CD8-positive, alpha-beta memory T cell (primary cell): ENCODE measurements around the gene ARID1A. TPM values are rescaled to one million over a fixed set of nuclear protein-coding genes. Genes with fewer than 3 reads are reported as not detected.

Source experiments
- CTCF ChIA-PET: fragments of 350-600 bp; sonication (Branson Sonifier 250); formaldehyde crosslinking; loops from one replicate; lab custom pipeline; 2021; ENCODE audit warnings: antibody characterized with exemption; lab: Charles Lee
- POLR2A ChIA-PET: fragments of 350-600 bp; sonication (Branson Sonifier 250); formaldehyde crosslinking; loops from one replicate; lab custom pipeline; 2021; ENCODE audit warnings: antibody characterized with exemption; lab: Charles Lee
- DNase-seq, 5 donors: peaks; one replicate each; pipeline versions ENCODE4 v3.0.0 to v3.0.0-alpha.2; 2020 to 2022; ENCODE audit warnings: mixed read lengths in 1 of 5
- H3K27ac ChIP-seq: one replicate; pipeline ENCODE4 v1.7.0; 2013; ENCODE audit warnings: low read depth, mild to moderate bottlenecking, low read length, moderate library complexity
- H3K27me3 ChIP-seq: 2 replicates; pipeline ENCODE4 v1.7.0; 2013; ENCODE audit warnings: low read length, mild to moderate bottlenecking; ENCODE audit not compliant: insufficient read depth, poor library complexity, severe bottlenecking
- H3K36me3 ChIP-seq: 2 replicates; pipeline ENCODE4 v1.7.0; 2013; ENCODE audit warnings: mild to moderate bottlenecking, low read length, moderate library complexity; ENCODE audit not compliant: insufficient read depth
- H3K4me1 ChIP-seq: 2 replicates; pipeline ENCODE4 v1.7.0; 2013; ENCODE audit warnings: mild to moderate bottlenecking, low read length, moderate library complexity; ENCODE audit not compliant: insufficient read depth
- H3K4me3 ChIP-seq: 2 replicates; pipeline ENCODE4 v1.7.0; 2013; ENCODE audit warnings: mild to moderate bottlenecking, low read length
- H3K9me3 ChIP-seq: 2 replicates; pipeline ENCODE4 v1.7.0; 2013; ENCODE audit warnings: mild to moderate bottlenecking, low read length
- H3K27ac Mint-ChIP-seq, 8 donors: one replicate each; pipeline ENCODE4 v1.8.0; 2020 to 2021; ENCODE audit warnings: mixed read lengths in 8 of 8, mild to moderate bottlenecking in 6 of 8, inconsistent platforms in 3 of 8, moderate library complexity in 3 of 8
- H3K27me3 Mint-ChIP-seq, 2 donors: one replicate each; pipeline ENCODE4 v1.8.0; 2020 to 2021; ENCODE audit warnings: mixed read lengths in 2 of 2, mild to moderate bottlenecking in 1 of 2, moderate library complexity in 1 of 2
- H3K36me3 Mint-ChIP-seq, 3 donors: one replicate each; pipeline ENCODE4 v1.8.0; 2020 to 2021; ENCODE audit warnings: mixed read lengths in 3 of 3, inconsistent platforms in 1 of 3, mild to moderate bottlenecking in 1 of 3
- H3K4me1 Mint-ChIP-seq, 3 donors: one replicate each; pipeline ENCODE4 v1.8.0; 2020 to 2021; ENCODE audit warnings: mixed read lengths in 3 of 3, inconsistent platforms in 1 of 3, mild to moderate bottlenecking in 1 of 3
- H3K4me3 Mint-ChIP-seq, 7 donors: one replicate each; pipeline ENCODE4 v1.8.0; 2020 to 2021; ENCODE audit warnings: mixed read lengths in 7 of 7, mild to moderate bottlenecking in 6 of 7, moderate library complexity in 4 of 7, inconsistent platforms in 2 of 7
- H3K9me3 Mint-ChIP-seq, 5 donors: one replicate each; pipeline ENCODE4 v1.8.0; 2020 to 2022; ENCODE audit warnings: mixed read lengths in 5 of 5, mild to moderate bottlenecking in 3 of 5, moderate library complexity in 2 of 5, inconsistent platforms in 1 of 5
- polyA plus RNA-seq: library from polyadenylated mRNA; unstranded; fragments of 300-500 nt; fragmentation: Illumina TruSeq; gene quantifications from one replicate; pipeline ENCODE4 v1.2.3, GENCODE V29; 2021
- total RNA-seq, 2 experiments: library from RNA; stranded (reverse); gene quantifications; one replicate each; pipeline ENCODE4 v1.2.3, GENCODE V29; 2021

The ARID1A gene
- total and polyA plus RNA-seq, 3 experiments from 2014 or later, result 31.6 to 90.9 (median 88.4) TPM

DNA sequence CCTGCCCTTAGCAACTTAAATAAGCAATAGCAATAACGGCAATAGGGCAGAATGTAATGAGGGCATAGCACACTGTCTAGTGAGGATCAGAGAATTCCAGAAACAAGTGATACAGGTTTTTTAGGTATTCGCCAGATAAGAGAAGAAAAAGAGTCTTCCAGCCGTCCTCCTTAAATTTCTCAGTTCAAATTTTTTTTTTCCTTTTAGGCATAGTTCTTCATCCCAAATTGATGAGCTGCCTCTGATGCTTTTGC is 93.7 kb downstream of the ARID1A start:
- H3K27me3 Mint-ChIP-seq, result peaks cover 0 to 5% of the 10 kb centered on the region in 2 donors

DNA sequence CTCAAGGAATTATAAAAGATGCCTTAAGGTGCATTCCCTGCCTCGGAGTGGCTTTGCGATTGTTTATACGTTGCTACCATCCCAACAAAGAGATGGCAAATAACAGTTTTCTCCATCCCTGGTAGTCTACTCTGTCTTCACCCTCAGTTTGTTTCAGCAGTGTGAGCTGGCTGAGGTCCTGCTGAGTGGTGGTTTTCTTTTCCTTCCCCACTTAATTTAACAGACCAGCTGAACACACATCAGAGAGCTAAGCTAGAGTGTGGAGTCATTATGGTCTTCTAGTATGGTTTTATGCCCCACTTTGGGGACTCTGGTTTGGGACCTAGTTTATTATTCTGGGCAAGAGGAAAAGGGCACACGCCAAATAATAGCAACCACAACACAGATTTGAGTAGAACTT is 94.1 kb downstream of the ARID1A start:
- CTCF ChIA-PET, result interaction anchor here (0.9 to 6.2 kb wide), 22 partner anchors 11 to 289 kb away, joined by 3 to 203 read pairs (median 14); partner anchors contain the start of genes ARID1A and ZDHHC18
- H3K9me3 ChIP-seq, result no peaks in the 10 kb centered on the region
- Mint-ChIP-seq H3K27ac (peak overlapping the region; percentile 89 to 100 (median 96)), H3K36me3 (peaks cover 0 to 46% (median 11%) of the 10 kb centered on the region in 3 donors), H3K9me3 (peaks cover 0 to 2% (median 0%) of the 10 kb centered on the region in 5 donors), H3K27me3 (peaks cover 0 to 5% of the 10 kb centered on the region in 2 donors), H3K4me3 (peak overlapping the region; percentile 69 to 100 (median 99)), H3K4me1 (peaks cover 69 to 73% (median 72%) of the 10 kb centered on the region in 3 donors)
- H3K36me3 ChIP-seq, result peaks cover 10% of the 10 kb centered on the region
- no peak overlapping the region for H3K27ac ChIP-seq
- POLR2A ChIA-PET, result interaction anchor here (0.6 to 6.2 kb wide), 5 partner anchors 92 to 188 kb away, joined by 4 to 86 read pairs (median 22); partner anchors contain the start of gene ARID1A
- H3K4me3 ChIP-seq, result no peak overlapping the region
- no peak for DNase-seq
- no peaks in the 10 kb centered on the region for H3K27me3 ChIP-seq
- H3K4me1 ChIP-seq, result peaks cover 58% of the 10 kb centered on the region

More for the DNA sequence above, 93.7 kb downstream of the ARID1A start:
- H3K9me3 ChIP-seq, result no peaks in the 10 kb centered on the region
- peaks cover 6% of the 10 kb centered on the region for H3K36me3 ChIP-seq
- H3K27me3 ChIP-seq, result no peaks in the 10 kb centered on the region
- Mint-ChIP-seq H3K4me1 (peaks cover 73 to 77% (median 76%) of the 10 kb centered on the region in 3 donors), H3K36me3 (peaks cover 0 to 42% (median 10%) of the 10 kb centered on the region in 3 donors), H3K9me3 (peaks cover 0 to 2% (median 0%) of the 10 kb centered on the region in 5 donors), H3K27ac (peak overlapping the region; percentile 89 to 100 (median 96)), H3K4me3 (peak overlapping the region in 6 of 7 donors; percentile 90 to 100 (median 100))
- no peak for DNase-seq
- POLR2A ChIA-PET, result interaction anchor here (1.0 to 6.2 kb wide), 7 partner anchors 31 to 289 kb away, joined by 3 to 86 read pairs (median 7); partner anchors contain the start of gene ARID1A
- CTCF ChIA-PET, result interaction anchor here (1.0 to 6.2 kb wide), 27 partner anchors 11 to 289 kb away, joined by 3 to 203 read pairs (median 11); partner anchors contain the start of genes ARID1A and ZDHHC18
- no peak overlapping the region for H3K27ac ChIP-seq
- no peak overlapping the region for H3K4me3 ChIP-seq
- peaks cover 62% of the 10 kb centered on the region for H3K4me1 ChIP-seq

DNA sequence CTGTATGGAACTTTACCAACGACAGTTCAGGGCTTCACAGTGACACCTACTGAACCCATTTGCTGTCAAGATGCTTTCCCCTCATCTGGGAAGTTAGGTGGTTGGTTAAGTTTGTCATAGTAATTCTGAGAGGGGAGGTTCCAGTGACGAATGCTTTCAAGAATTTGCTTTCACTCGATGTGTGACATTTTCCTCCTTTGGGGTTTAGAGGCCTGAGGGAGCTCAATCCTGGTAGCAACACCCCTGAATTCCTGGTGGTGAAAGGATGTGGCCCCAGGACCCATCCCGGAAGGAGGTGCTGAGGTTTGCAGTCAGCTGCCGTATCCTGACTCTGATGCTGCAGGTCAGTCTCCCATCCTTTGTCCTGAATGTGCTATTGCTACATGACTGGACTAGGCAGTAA is 94.7 kb downstream of the ARID1A start:
- Histone ChIP-seq H3K9me3 (no peaks in the 10 kb centered on the region), H3K4me1 (peaks cover 51% of the 10 kb centered on the region), H3K27me3 (no peaks in the 10 kb centered on the region), H3K36me3 (peaks cover 13% of the 10 kb centered on the region), H3K4me3 (no peak overlapping the region), H3K27ac (peak overlapping the region; percentile 20)
- peak overlapping the region; percentile 89 to 100 (median 96) for H3K27ac Mint-ChIP-seq
- H3K27me3 Mint-ChIP-seq, result peaks cover 0 to 5% of the 10 kb centered on the region in 2 donors
- peak overlapping the region; percentile 2 to 100 (median 99) for H3K4me3 Mint-ChIP-seq
- no peak for DNase-seq
- peaks cover 0 to 50% (median 11%) of the 10 kb centered on the region in 3 donors for H3K36me3 Mint-ChIP-seq
- ChIA-PET POLR2A (interaction anchor here (0.6 to 6.2 kb wide), 4 partner anchors 93 to 188 kb away, joined by 4 to 86 read pairs (median 37); partner anchors contain the start of gene ARID1A), CTCF (interaction anchor here (0.9 to 6.2 kb wide), 15 partner anchors 10 to 249 kb away, joined by 3 to 203 read pairs (median 19); partner anchors contain the start of gene ARID1A)
- H3K9me3 Mint-ChIP-seq, result peaks cover 0 to 2% (median 0%) of the 10 kb centered on the region in 5 donors
- peaks cover 62 to 67% (median 65%) of the 10 kb centered on the region in 3 donors for H3K4me1 Mint-ChIP-seq

DNA sequence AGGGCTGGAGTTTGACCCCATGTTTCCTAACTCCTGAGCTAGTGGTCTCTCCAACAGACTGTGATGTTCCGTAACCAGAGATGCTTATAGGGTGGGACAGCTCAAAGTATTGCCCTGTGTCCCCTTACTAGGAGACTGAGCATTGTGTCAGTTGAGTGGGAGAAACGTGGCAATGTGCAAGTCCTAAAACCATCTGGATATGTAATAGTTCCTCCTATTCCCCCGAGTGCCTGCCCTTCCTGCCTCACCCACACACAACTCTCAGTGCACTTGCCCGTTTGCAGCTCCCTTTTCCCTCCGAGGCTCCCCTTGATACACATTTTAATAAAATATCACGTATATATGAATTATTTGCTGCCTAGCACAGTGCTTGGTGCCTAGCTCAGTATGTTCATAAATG is 95.3 kb downstream of the ARID1A start:
- H3K4me3 Mint-ChIP-seq, result peak overlapping the region in 3 of 7 donors; percentile 44 to 100 (median 100)
- H3K9me3 Mint-ChIP-seq, result peaks cover 0 to 2% (median 0%) of the 10 kb centered on the region in 5 donors
- peak overlapping the region; percentile 89 to 100 (median 96) for H3K27ac Mint-ChIP-seq
- Histone ChIP-seq H3K4me3 (no peak overlapping the region), H3K27me3 (no peaks in the 10 kb centered on the region), H3K27ac (peak overlapping the region; percentile 20), H3K9me3 (no peaks in the 10 kb centered on the region), H3K36me3 (peaks cover 13% of the 10 kb centered on the region), H3K4me1 (peaks cover 46% of the 10 kb centered on the region)
- peaks cover 0 to 51% (median 11%) of the 10 kb centered on the region in 3 donors for H3K36me3 Mint-ChIP-seq
- peaks cover 56 to 61% (median 59%) of the 10 kb centered on the region in 3 donors for H3K4me1 Mint-ChIP-seq
- peaks cover 0 to 5% of the 10 kb centered on the region in 2 donors for H3K27me3 Mint-ChIP-seq
- DNase-seq, result no peak
- POLR2A ChIA-PET, result interaction anchor here (0.8 to 6.2 kb wide), 3 partner anchors 10 to 189 kb away, joined by 3 to 86 read pairs (median 22); partner anchors contain the start of gene ARID1A
- CTCF ChIA-PET, result interaction anchor here (1.1 to 6.2 kb wide), 14 partner anchors 9 to 291 kb away, joined by 3 to 203 read pairs (median 18); no protein-coding TSS in a partner anchor

DNA sequence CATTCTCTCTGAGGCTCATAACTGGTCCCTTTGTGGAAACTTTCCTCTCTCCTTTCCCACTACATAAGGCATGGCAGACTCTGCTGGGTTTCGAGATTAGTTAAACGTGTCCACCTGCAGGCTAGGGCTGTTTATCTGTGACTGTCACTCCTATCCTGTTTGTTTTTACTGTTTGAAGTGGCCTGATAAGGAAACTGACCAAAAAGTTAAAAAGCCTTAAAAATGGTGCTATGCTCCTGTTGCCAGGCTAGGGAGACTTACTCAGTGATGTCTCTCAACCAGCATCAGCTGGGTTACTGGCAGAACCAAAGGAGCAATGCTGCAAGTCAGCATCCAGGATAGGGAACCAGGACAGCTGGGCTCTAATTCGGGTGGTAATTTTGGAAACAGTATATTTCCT is 95.8 kb downstream of the ARID1A start:
- no peaks in the 10 kb centered on the region for H3K27me3 ChIP-seq
- ChIA-PET POLR2A (interaction anchor here (0.8 to 6.2 kb wide), 3 partner anchors 10 to 189 kb away, joined by 3 to 86 read pairs (median 22); partner anchors contain the start of gene ARID1A), CTCF (interaction anchor here (0.7 to 6.2 kb wide), 10 partner anchors 9 to 291 kb away, joined by 3 to 203 read pairs (median 16); no protein-coding TSS in a partner anchor)
- peaks cover 0 to 56% (median 15%) of the 10 kb centered on the region in 3 donors for H3K36me3 Mint-ChIP-seq
- no peak for DNase-seq
- peaks cover 0 to 5% of the 10 kb centered on the region in 2 donors for H3K27me3 Mint-ChIP-seq
- no peaks in the 10 kb centered on the region for H3K9me3 ChIP-seq
- H3K4me1 ChIP-seq, result peaks cover 41% of the 10 kb centered on the region
- peaks cover 52 to 60% (median 58%) of the 10 kb centered on the region in 3 donors for H3K4me1 Mint-ChIP-seq
- peak overlapping the region; percentile 20 for H3K27ac ChIP-seq
- peak overlapping the region; percentile 86 to 100 (median 96) for H3K27ac Mint-ChIP-seq
- peaks cover 0 to 2% (median 0%) of the 10 kb centered on the region in 5 donors for H3K9me3 Mint-ChIP-seq
- no peak overlapping the region for H3K4me3 ChIP-seq
- H3K36me3 ChIP-seq, result peaks cover 13% of the 10 kb centered on the region
- H3K4me3 Mint-ChIP-seq, result no peak overlapping the region

DNA sequence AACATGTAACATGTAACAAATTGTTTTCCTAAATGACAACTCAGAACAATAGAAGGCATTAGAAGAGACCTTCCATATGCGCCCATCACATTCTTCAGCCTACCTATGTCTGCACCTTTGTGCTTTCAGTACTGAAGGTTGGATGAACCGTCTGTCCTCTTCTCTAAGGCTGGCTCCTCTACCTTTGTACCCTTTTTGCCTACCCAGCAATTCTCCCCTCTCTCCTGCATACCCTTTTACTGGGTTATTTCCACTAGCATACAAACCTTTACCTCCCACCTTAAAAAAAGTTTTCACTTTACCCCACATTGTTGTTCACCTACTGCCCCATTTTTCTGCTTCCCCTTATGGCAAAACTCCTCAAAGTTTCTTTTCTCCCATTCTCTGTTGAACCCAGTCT is 97.1 kb downstream of the ARID1A start:
- no peaks in the 10 kb centered on the region for H3K9me3 ChIP-seq
- H3K9me3 Mint-ChIP-seq, result no peaks in the 10 kb centered on the region
- H3K4me3 Mint-ChIP-seq, result no peak overlapping the region
- H3K27me3 ChIP-seq, result no peaks in the 10 kb centered on the region
- ChIA-PET CTCF (interaction anchor here (6.2 kb wide), 1 partner anchor 190 kb away, joined by 203 read pairs; no protein-coding TSS in a partner anchor), POLR2A (no interaction called here)
- H3K36me3 ChIP-seq, result peaks cover 13% of the 10 kb centered on the region
- H3K27ac ChIP-seq, result no peak overlapping the region
- no peaks in the 10 kb centered on the region for H3K27me3 Mint-ChIP-seq
- H3K36me3 Mint-ChIP-seq, result peaks cover 0 to 63% (median 22%) of the 10 kb centered on the region in 3 donors
- no peak for DNase-seq
- H3K4me1 ChIP-seq, result peaks cover 33% of the 10 kb centered on the region
- H3K4me1 Mint-ChIP-seq, result peaks cover 45 to 60% (median 57%) of the 10 kb centered on the region in 3 donors
- H3K27ac Mint-ChIP-seq, result peak overlapping the region; percentile 10 to 70 (median 40)
- H3K4me3 ChIP-seq, result no peak overlapping the region

DNA sequence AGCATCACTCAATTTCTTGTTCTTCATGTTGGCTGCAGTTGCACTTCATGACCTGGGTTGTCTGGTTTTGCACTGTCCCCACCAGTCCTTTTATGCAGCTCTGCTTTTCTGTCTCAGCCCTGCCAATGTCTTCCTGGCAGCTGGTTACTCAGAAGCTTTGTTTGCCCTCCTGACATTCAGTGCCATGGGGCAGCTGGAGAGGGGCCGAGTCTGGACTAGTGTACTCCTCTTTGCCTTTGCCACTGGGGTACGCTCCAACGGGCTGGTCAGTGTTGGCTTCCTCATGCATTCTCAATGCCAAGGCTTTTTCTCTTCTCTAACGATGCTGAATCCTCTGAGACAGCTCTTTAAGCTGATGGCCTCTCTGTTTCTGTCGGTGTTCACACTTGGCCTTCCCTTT is 98.6 kb downstream of the ARID1A start:
- H3K27me3 Mint-ChIP-seq, result no peaks in the 10 kb centered on the region
- H3K27ac ChIP-seq, result no peak overlapping the region
- peaks cover 0 to 60% (median 22%) of the 10 kb centered on the region in 3 donors for H3K36me3 Mint-ChIP-seq
- H3K27me3 ChIP-seq, result no peaks in the 10 kb centered on the region
- H3K4me1 Mint-ChIP-seq, result peaks cover 40 to 64% (median 56%) of the 10 kb centered on the region in 3 donors
- H3K4me3 ChIP-seq, result no peak overlapping the region
- no peak overlapping the region for H3K4me3 Mint-ChIP-seq
- peaks cover 30% of the 10 kb centered on the region for H3K4me1 ChIP-seq
- peak overlapping the region in 3 of 8 donors; percentile 10 to 71 (median 51) for H3K27ac Mint-ChIP-seq
- ChIA-PET POLR2A (no interaction called here), CTCF (interaction anchor here (0.7 to 3.8 kb wide), 4 partner anchors 16 to 195 kb away, joined by 3 to 17 read pairs (median 3); no protein-coding TSS in a partner anchor)
- peaks cover 13% of the 10 kb centered on the region for H3K36me3 ChIP-seq
- H3K9me3 Mint-ChIP-seq, result no peaks in the 10 kb centered on the region
- DNase-seq, result no peak
- H3K9me3 ChIP-seq, result no peaks in the 10 kb centered on the region
